Measurements from ENCODE around the gene IGFL1. TPM values are rescaled to one million over a fixed set of nuclear protein-coding genes. Genes with fewer than 3 reads are reported as not detected.
"Not testable (repeated sequence)": the region's sequence is repeated elsewhere in the genome, so short reads cannot be mapped to it uniquely, and the experiment has no call there.

IGFL1 gene
- total RNA-seq, 2 experiments from 2014 or later, result not detected

- CTCF ChIA-PET (ENCODE audit: unreplicated experiment), result no interaction called here
- Histone ChIP-seq H3K9me2 (ENCODE audit: insufficient read depth, low read length) (no peaks in the 10 kb centered on the region), H4K20me1 (ENCODE audit: insufficient read depth, low read length) (no peaks in the 10 kb centered on the region), H3K9me3 (ENCODE audit: low read length) (no peaks in the 10 kb centered on the region), H3K4me1 (ENCODE audit: insufficient read depth, low read length, poor library complexity, severe bottlenecking) (no peaks in the 10 kb centered on the region), H3K79me2 (ENCODE audit: insufficient read depth, low read depth, low read length) (no peaks in the 10 kb centered on the region), H3K27ac (ENCODE audit: low read depth, low read length, poor library complexity, severe bottlenecking) (no peak overlapping the region), H2AFZ (ENCODE audit: low read length) (no peak overlapping the region), H3K36me3 (ENCODE audit: insufficient read depth, low read length) (no peaks in the 10 kb centered on the region), H3K4me2 (ENCODE audit: low read length) (no peak overlapping the region), H3K4me3 (ENCODE audit: low read depth, low read length, poor library complexity, severe bottlenecking) (no peak overlapping the region)
- BruUV-seq (replicated peaks), result no TSS peak
- DNase-seq (ENCODE audit: low spot score), result no peak
- no peak for TF ChIP-seq EZH2phosphoT487 (IDR thresholded peaks at IDR 0.05; ENCODE audit: borderline replicate concordance, low read depth, low read length)
- no peak for TF ChIP-seq CTCF (conservative IDR thresholded peaks at IDR 0.05; ENCODE audit: low read length)
- POLR2A ChIA-PET, result no interaction called here
- intact Hi-C loops (cut with micrococcal nuclease; ENCODE audit: unreplicated experiment), result no loop called here
Observed at GRCh38 chr19:46239193-46240024, 9.9 kb downstream of the IGFL1 start.

- no peaks in the 10 kb centered on the region for H3K4me1 ChIP-seq (ENCODE audit: insufficient read depth, low read length, poor library complexity, severe bottlenecking)
- H3K36me3 ChIP-seq (ENCODE audit: insufficient read depth, low read length), result no peaks in the 10 kb centered on the region
- intact Hi-C loops (cut with micrococcal nuclease; ENCODE audit: unreplicated experiment), result no loop called here
- ChIA-PET CTCF (ENCODE audit: unreplicated experiment) (no interaction called here), POLR2A (no interaction called here)
- TF ChIP-seq EZH2phosphoT487 (IDR thresholded peaks at IDR 0.05; ENCODE audit: borderline replicate concordance, low read depth, low read length), result no peak
- TF ChIP-seq CTCF (conservative IDR thresholded peaks at IDR 0.05; ENCODE audit: low read length), result no peak
- H3K27ac ChIP-seq (ENCODE audit: low read depth, low read length, poor library complexity, severe bottlenecking), result no peak overlapping the region
- no peak overlapping the region for H3K4me2 ChIP-seq (ENCODE audit: low read length)
- no peaks in the 10 kb centered on the region for H3K79me2 ChIP-seq (ENCODE audit: insufficient read depth, low read depth, low read length)
- H2AFZ ChIP-seq (ENCODE audit: low read length), result no peak overlapping the region
- no peaks in the 10 kb centered on the region for H3K9me2 ChIP-seq (ENCODE audit: insufficient read depth, low read length)
- BruUV-seq (replicated peaks), result no TSS peak
- no peaks in the 10 kb centered on the region for H3K9me3 ChIP-seq (ENCODE audit: low read length)
- no peak overlapping the region for H3K4me3 ChIP-seq (ENCODE audit: low read depth, low read length, poor library complexity, severe bottlenecking)
- DNase-seq (ENCODE audit: low spot score), result no peak
- no peaks in the 10 kb centered on the region for H4K20me1 ChIP-seq (ENCODE audit: insufficient read depth, low read length)
Observed at GRCh38 chr19:46240693-46241092, 11.2 kb downstream of the IGFL1 start.

GRCh38 chr19:46241626-46242025 lies 12.1 kb downstream of the IGFL1 start:
- intact Hi-C loops (cut with micrococcal nuclease; ENCODE audit: unreplicated experiment), result no loop called here
- Histone ChIP-seq H3K9me3 (ENCODE audit: low read length) (no peaks in the 10 kb centered on the region), H3K4me3 (ENCODE audit: low read depth, low read length, poor library complexity, severe bottlenecking) (no peak overlapping the region), H3K4me2 (ENCODE audit: low read length) (no peak overlapping the region), H3K4me1 (ENCODE audit: insufficient read depth, low read length, poor library complexity, severe bottlenecking) (no peaks in the 10 kb centered on the region), H3K27ac (ENCODE audit: low read depth, low read length, poor library complexity, severe bottlenecking) (no peak overlapping the region), H3K36me3 (ENCODE audit: insufficient read depth, low read length) (no peaks in the 10 kb centered on the region), H3K9me2 (ENCODE audit: insufficient read depth, low read length) (no peaks in the 10 kb centered on the region), H3K79me2 (ENCODE audit: insufficient read depth, low read depth, low read length) (no peaks in the 10 kb centered on the region), H2AFZ (ENCODE audit: low read length) (no peak overlapping the region), H4K20me1 (ENCODE audit: insufficient read depth, low read length) (no peaks in the 10 kb centered on the region)
- no peak for DNase-seq (ENCODE audit: low spot score)
- BruUV-seq (replicated peaks), result no TSS peak
- TF ChIP-seq EZH2phosphoT487 (IDR thresholded peaks at IDR 0.05; ENCODE audit: borderline replicate concordance, low read depth, low read length) (no peak), CTCF (conservative IDR thresholded peaks at IDR 0.05; ENCODE audit: low read length) (no peak)
- CTCF ChIA-PET (ENCODE audit: unreplicated experiment), result no interaction called here
- POLR2A ChIA-PET, result no interaction called here

GRCh38 chr19:46243081-46243654 lies 13.6 kb downstream of the IGFL1 start:
- H3K4me3 ChIP-seq (ENCODE audit: low read depth, low read length, poor library complexity, severe bottlenecking); H3K9me3 ChIP-seq (ENCODE audit: low read length); H3K4me1 ChIP-seq (ENCODE audit: insufficient read depth, low read length, poor library complexity, severe bottlenecking); H3K9me2 ChIP-seq (ENCODE audit: insufficient read depth, low read length); BruUV-seq (replicated peaks); CTCF ChIA-PET (ENCODE audit: unreplicated experiment); DNase-seq (ENCODE audit: low spot score); H2AFZ ChIP-seq (ENCODE audit: low read length); H3K27ac ChIP-seq (ENCODE audit: low read depth, low read length, poor library complexity, severe bottlenecking); H3K4me2 ChIP-seq (ENCODE audit: low read length); H4K20me1 ChIP-seq (ENCODE audit: insufficient read depth, low read length); intact Hi-C loops (cut with micrococcal nuclease; ENCODE audit: unreplicated experiment); POLR2A ChIA-PET; H3K79me2 ChIP-seq (ENCODE audit: insufficient read depth, low read depth, low read length); H3K36me3 ChIP-seq (ENCODE audit: insufficient read depth, low read length): not testable (repeated sequence)

Measured in OCI-LY7 (cell line).